T-helper 1 cell (primary cell): Measurements from ENCODE around the gene DENND5B.
"Not testable (repeated sequence)": the region's sequence is repeated elsewhere in the genome, so short reads cannot be mapped to it uniquely, and the experiment has no call there.

Source experiments
- DNase-seq, 5 donors: peaks; one replicate each; pipeline ENCODE4 v3.0.0-alpha.2; 2012 to 2020

Gene DENND5B

GRCh38 chr12:31550590-31550989 is 40.3 kb downstream of the DENND5B start:
- not testable (repeated sequence) for DNase-seq

- no peak for DNase-seq
Observed at GRCh38 chr12:31536672-31537071, 54.3 kb downstream of the DENND5B start.

GRCh38 chr12:31533470-31533869 is 57.5 kb downstream of the DENND5B start:
- no peak for DNase-seq

DNA sequence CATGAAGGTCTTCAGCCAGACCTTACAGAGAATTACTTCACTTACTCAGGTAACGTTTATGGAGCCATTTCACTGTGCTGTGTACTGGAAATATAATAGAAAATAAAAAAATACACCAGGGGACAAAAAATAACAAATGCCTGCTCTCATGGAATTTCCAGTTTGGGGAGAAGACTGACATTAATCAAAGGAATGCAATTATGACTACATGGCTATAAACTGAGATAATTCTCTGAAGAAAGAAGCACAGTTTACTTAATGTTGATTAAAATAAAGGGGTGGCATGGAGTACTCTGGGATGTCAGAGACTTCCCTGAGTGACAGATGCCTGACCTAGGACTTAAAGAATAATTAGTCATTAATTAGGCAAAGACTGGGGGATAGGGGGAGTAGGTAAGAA is 59.0 kb downstream of the DENND5B start:
- no peak for DNase-seq

DNA sequence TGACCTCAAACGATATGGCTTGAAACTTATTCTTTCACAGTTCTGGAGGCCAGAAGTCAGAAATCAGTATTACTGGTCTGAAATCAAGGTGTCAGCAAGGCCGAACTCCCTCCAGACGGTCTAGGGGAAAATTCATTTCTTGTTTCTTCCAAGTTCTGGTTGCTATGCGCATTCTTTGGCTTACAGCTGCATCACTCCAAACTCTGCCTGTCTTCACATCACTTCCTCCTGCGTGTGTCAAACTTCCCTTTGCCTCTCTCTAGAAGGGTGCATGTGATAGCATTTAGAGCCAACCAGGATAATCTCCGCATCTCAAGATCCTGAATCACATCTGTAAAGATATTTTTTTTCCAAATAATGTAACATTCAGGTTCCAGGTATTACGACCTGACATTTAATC is 62.8 kb downstream of the DENND5B start:
- no peak for DNase-seq

DNA sequence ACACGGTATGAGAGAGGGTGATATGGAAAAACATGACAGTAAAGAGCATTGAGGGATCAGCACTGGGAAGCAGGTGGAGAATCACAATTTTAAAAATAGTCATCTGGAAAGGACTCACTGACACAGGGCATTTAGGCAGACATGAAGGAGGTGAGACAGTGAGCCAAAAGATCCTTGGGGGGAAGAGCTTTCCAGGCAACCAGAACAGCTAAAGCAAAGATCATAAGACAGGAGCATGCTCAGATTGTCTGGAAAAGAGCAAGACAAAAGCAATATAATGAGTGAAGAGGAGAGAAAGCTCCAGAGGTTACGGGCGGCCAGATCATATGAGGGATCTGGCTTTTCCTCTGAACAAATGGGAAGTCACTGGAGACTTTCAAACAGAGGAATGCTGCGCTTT is 63.9 kb downstream of the DENND5B start:
- DNase-seq, result no peak

DNA sequence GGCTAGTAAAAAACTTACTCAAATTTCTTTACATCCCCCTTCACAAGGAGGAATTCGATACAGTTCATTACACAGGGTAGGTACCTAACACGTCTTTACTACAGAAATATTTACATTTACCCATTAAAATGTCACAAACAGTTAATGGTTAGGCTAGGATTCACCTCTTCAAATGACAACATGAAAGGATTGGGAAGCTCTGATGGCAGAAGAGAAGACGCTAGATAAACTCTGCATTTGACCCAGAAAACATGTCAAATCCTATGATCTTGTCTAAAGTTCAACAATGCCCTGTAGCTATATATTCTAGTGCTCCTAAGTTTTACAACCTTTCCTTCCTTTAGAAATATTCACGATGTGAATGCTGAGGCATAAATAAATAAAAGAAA is 64.8 kb downstream of the DENND5B start:
- no peak for DNase-seq

GRCh38 chr12:31525496-31526157 is 65.3 kb downstream of the DENND5B start:
- no peak for DNase-seq

GRCh38 chr12:31524791-31525495 is 66.0 kb downstream of the DENND5B start:
- DNase-seq, result no peak

DNA sequence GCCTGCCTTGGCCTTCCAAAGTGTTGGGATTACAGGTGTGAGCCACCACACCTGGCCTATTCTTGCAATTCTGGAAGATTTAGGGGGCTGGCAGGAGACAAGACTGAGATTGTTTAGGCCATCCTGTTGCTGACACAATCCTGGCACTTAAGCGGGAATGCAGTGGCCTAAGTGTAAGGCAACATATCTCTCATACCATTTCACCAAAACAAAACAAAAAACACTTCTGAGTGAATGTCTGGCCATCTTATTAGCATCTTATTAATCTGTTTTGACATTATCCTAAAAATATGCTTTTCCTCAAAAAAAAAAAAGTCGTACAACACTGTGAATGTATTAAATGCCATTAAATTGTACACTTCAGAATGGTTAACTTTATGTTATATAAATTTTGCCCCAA is 67.6 kb downstream of the DENND5B start:
- DNase-seq, result no peak

- no peak for DNase-seq
Observed at GRCh38 chr12:31522607-31523006, 68.3 kb downstream of the DENND5B start.

DNA sequence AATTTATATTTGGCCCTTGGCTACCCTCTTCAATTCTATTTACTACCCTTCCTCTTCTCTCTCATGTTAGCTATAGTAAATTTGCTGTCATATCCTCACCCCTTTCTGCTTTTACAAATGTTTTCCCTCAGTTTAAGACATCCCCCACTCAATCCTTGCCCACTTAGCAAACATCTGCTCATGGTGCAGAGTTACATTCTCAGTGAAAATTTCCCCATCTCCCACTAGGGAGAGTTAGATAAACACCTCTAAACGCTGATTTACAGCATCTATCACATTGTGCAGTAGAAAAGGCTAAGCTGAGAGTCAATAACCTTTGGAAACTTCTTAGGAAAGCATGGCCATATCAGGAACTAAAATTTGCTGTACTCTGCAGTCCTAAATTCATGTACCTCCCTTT is 69.0 kb downstream of the DENND5B start:
- DNase-seq, result no peak

DNA sequence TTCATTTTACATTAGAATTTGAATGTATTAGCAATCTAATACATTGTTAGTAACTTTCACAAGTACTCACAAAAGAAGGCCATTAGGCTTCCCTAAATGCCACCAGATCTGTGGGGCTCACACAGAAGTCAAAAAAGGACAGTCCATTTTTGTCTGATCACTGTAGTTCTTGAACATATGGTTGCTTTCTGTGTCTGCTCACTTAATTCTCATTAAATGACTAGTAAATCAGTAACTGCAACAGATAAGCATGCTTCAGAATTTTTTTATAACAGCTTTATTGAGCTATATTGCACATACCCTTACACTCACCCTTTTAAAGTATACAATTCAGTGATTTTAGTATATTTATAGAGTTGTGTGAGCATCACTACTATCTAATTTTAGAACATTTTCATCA is 71.4 kb downstream of the DENND5B start:
- DNase-seq, result no peak

DNA sequence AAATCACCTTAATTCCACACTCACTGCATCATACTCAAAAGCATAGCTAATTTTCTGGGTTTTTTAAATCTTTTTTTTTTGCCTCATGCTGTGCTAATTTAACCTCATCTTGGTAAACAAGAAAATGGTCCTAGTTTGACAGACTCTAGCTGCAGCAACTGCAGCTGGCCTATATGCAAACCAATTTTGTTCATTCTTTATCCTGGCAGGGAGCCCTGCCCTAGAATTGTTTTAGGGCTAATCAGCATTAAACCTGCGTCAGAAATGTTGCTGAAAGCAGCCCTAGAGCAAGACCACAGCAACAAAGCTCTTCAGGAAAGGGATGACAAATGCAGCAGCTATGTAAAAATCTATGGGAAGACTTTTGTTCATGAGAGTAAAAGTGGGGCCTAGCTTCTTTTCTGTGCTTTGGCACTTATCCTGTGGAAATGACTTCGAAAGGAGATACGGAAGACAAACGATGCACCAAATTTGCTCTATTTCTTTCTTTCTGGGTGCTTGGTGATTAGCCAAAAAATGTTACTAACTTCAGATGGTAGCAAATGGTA is 72.2 kb downstream of the DENND5B start:
- DNase-seq, result no peak

- DNase-seq, result no peak
Observed at GRCh38 chr12:31517994-31518393, 72.9 kb downstream of the DENND5B start.

DNA sequence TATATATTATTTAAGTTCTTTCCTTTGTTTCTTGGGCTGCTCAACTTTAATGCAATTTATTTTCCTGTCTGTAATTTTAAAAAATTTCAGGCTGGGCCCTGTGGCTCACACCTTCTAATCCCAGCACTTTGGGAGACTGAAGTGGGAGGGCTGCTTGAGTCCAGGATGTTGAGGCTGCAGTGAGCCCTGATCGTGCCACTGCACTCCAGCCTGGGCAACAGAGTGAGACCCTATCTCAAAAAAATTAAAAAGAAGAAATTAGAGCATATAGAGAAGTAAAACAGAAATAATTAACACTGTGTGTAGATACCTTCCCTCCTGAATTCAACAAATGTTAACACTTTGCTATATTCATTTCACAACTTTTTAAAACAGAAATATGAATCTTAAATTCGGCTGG is 74.2 kb downstream of the DENND5B start:
- DNase-seq, result no peak

DNA sequence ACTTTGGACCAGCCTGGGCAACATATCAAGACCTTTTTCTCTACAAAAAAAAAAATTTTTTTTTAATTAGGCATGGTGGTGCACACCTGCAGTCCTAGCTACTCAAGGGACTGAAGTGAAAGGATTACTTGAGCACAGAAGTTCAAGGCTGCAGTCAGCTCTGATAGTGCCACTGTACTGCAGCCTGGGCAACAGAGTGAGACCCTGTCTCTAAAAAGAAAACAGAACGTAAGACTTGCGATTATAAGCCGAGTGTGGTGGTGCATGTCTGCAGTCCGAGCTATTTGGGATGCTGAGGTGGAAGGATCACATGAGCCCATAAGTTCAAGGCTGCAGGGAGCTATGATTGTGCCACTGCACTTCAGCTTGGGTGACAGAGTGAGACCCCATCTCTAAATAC is 76.0 kb downstream of the DENND5B start:
- no peak for DNase-seq

GRCh38 chr12:31510034-31510433 is 80.9 kb downstream of the DENND5B start:
- DNase-seq, result no peak

GRCh38 chr12:31508436-31509150 is 82.3 kb downstream of the DENND5B start:
- no peak for DNase-seq

GRCh38 chr12:31507966-31508365 is 83.0 kb downstream of the DENND5B start:
- no peak for DNase-seq

DNA sequence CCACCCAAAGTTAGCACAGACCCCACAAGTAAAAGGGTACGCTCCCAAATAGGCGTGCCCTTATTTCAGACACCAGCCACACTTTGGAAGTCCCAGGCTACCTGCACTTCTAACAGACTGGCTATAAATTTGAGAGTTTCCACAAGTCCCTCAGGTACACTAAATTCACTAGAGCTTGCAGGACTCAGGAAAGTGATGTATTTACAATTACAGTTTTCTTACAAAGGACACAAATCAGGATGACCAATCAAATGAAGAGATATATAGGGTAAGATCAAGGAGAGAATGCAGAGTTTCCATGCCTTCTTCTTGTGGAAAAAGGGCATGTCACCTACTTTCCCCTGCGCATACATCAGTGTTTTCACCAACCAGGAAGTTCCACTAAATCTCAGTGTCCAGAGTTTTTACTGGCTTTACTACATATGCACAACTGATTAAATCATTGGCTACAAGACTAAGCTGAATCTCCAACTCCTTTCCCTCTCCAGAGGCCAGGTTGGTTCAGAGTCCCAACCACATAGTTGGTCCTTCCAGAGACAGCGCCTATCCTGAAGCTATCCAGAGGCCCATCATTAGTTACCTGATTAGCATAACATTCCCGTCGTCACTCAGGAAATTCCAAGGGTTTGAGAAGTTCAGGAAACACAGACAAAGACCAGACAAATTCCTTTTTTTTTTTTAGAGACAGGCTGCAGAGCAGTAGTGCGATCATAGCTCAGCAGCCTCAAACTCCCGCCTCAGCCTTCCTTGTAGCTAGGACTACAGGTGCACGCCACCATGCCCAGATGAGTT is 84.2 kb downstream of the DENND5B start:
- DNase-seq, result no peak

- no peak for DNase-seq
Observed at GRCh38 chr12:31504625-31505222, 86.2 kb downstream of the DENND5B start.
